ENCODE results near the gene ALKBH3.

DNA sequence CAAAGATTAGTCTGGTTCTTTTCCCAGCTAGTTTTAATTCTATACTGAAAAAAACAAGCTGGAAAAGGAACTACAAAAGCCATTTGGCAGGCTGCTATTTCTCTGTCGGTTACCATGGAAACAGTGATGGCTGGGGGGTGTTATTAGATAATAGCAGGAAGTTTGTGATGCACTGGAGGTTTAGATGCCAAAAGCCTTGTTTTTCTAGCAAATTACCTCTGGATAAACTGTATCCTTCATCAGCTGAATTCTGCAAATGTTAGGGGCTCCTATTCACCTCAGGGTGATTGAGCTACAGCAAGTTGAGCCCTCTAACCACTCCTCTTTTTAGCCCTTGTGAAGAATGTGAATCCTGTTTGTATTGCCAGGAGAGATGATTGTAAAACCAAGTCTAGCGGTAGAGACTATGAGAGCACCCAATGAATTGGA is 25.2 kb downstream of the ALKBH3 start:
- TF ChIP-seq POLR2A (IDR thresholded peaks at IDR 0.05; ENCODE audit: low read depth, low read length) (no peak), CTCF (IDR thresholded peaks at IDR 0.05; ENCODE audit: extremely low read depth in 1 of 2, insufficient read depth in 1 of 2, low read depth in 1 of 2, low read length in 2 of 2) (no peak)

All from endothelial cell of umbilical vein (primary cell).